Smooth muscle cell (in vitro differentiated cells): ENCODE measurements around the gene FES. TPM values are rescaled to one million over a fixed set of nuclear protein-coding genes. Genes with fewer than 3 reads are reported as not detected.
"Not testable (repeated sequence)": the region's sequence is repeated elsewhere in the genome, so short reads cannot be mapped to it uniquely, and the experiment has no call there.

ENCODE experiments used
- DNase-seq: peaks from one replicate; lab custom pipeline; 2025; ENCODE audit not compliant: unreplicated experiment; lab: John Stamatoyannopoulos, UW
- H2AFZ ChIP-seq: fragments of 200-600 bp; sonication (generic); 2 replicates; pipeline ENCODE4 v1.6.0; 2016; ENCODE audit warnings: antibody characterized with exemption, low read depth, mild to moderate bottlenecking
- H3F3A ChIP-seq: fragments of 200-600 bp; sonication (generic); 2 replicates; pipeline ENCODE4 v1.6.0; 2017; ENCODE audit warnings: antibody characterized with exemption, low read depth
- H3K27ac ChIP-seq: fragments of 200-600 bp; sonication (generic); 2 replicates; pipeline ENCODE4 v1.5.1; 2016; ENCODE audit warnings: low read depth, mild to moderate bottlenecking
- H3K27me3 ChIP-seq: fragments of 200-600 bp; sonication (generic); 2 replicates; pipeline ENCODE4 v1.6.1; 2016; ENCODE audit warnings: low read depth, mild to moderate bottlenecking
- H3K36me3 ChIP-seq: fragments of 200-600 bp; sonication (generic); 2 replicates; pipeline ENCODE4 v1.5.1; 2016; ENCODE audit warnings: low read depth
- H3K4me1 ChIP-seq: fragments of 200-600 bp; sonication (generic); 2 replicates; pipeline ENCODE4 v1.5.1; 2016; ENCODE audit warnings: low read depth
- H3K4me2 ChIP-seq: fragments of 200-600 bp; sonication (generic); 2 replicates; pipeline ENCODE4 v1.6.0; 2016; ENCODE audit warnings: mild to moderate bottlenecking
- H3K4me3 ChIP-seq: fragments of 200-600 bp; sonication (generic); 2 replicates; pipeline ENCODE4 v1.5.1; 2016; ENCODE audit warnings: mild to moderate bottlenecking
- H3K79me2 ChIP-seq: fragments of 200-600 bp; sonication (generic); 2 replicates; pipeline ENCODE4 v1.6.0; 2016; ENCODE audit warnings: low read depth, mild to moderate bottlenecking
- H3K9ac ChIP-seq: fragments of 200-600 bp; sonication (generic); 2 replicates; pipeline ENCODE4 v1.6.0; 2016; ENCODE audit warnings: low read depth
- H3K9me3 ChIP-seq: fragments of 200-600 bp; sonication (generic); replicated peaks from 2 replicates; pipeline ENCODE4 v1.5.1; 2016; ENCODE audit warnings: low read depth
- H4K20me1 ChIP-seq: fragments of 200-600 bp; sonication (generic); 2 replicates; pipeline ENCODE4 v1.6.0; 2016; ENCODE audit warnings: low read depth
- WGBS: methylation state at CpG from one replicate; pipeline ENCODE4 v1.1.7; 2016; ENCODE audit warnings: low lambda C conversion rate; 5-methylcytosine and 5-hydroxymethylcytosine counted together
- polyA plus RNA-seq: library from polyadenylated mRNA; unstranded; fragments of >200 nt; fragmentation: Nextera tagmentation; extraction: Ambion mirVana; gene quantifications from 2 replicates; pipeline ENCODE4 v1.2.1, GENCODE V29; 2016
- total RNA-seq: library from RNA; depleted of rRNA; stranded (reverse); fragments of >200 nt; gene quantifications from 2 replicates; pipeline ENCODE4 v1.2.3, GENCODE V29; 2014
- TF ChIP-seq, protein P1 (sequence below): fragments of 200-600 bp; sonication (generic); IDR thresholded peaks from 2 replicates; pipeline ENCODE4 v1.5.1; 2017; ENCODE audit warnings: borderline replicate concordance, mild to moderate bottlenecking, antibody characterized with exemption; ENCODE audit not compliant: insufficient read depth, poor library complexity, severe bottlenecking

FES gene
- total and polyA plus RNA-seq, 2 experiments from 2014 or later = 4.9 to 6.2 TPM

DNA sequence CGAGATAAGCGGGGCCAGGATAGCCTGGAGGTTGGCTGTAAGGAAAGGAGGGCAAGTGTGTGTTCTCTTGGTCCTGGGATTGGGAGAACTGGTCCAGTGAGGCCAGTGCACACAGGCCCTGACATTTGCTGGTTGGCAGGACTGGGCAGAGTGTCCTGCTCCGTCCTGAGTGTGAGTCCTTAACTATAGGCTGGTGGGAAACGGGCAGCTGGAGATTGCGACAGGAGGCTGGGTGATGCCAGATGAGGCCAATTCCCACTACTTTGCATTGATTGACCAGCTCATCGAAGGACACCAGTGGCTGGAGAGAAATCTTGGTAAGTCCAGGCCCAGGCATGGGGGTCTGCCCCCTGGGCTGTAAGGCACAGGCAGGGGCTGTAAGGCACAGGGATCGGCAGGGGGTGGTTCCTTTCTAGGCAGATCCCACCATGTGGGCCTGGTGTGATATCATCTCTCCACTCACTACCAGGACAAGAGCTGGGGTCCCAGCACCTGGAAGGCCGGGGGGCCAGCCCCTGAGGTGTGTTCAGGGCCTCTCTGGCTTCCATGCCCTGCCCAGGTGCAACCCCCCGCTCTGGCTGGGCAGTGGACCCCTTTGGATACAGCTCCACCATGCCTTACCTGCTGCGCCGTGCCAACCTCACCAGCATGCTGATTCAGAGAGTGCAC, 22.0 kb downstream of the FES start:
- H3K9me3 ChIP-seq = no peaks in the 10 kb centered on the region
- no peak overlapping the region for H3K4me3 ChIP-seq
- no peak overlapping the region for H2AFZ ChIP-seq
- peaks cover 7% of the 10 kb centered on the region for H3K4me1 ChIP-seq
- no peak overlapping the region for H3K27ac ChIP-seq
- DNase-seq = no peak
- WGBS = 97% methylated on average over 11 of the region's 11 CpGs
- H3K27me3 ChIP-seq = no peaks in the 10 kb centered on the region
- no peaks in the 10 kb centered on the region for H3K36me3 ChIP-seq
- H3F3A ChIP-seq = peaks cover 5% of the 10 kb centered on the region
- TF ChIP-seq, protein P1, sequence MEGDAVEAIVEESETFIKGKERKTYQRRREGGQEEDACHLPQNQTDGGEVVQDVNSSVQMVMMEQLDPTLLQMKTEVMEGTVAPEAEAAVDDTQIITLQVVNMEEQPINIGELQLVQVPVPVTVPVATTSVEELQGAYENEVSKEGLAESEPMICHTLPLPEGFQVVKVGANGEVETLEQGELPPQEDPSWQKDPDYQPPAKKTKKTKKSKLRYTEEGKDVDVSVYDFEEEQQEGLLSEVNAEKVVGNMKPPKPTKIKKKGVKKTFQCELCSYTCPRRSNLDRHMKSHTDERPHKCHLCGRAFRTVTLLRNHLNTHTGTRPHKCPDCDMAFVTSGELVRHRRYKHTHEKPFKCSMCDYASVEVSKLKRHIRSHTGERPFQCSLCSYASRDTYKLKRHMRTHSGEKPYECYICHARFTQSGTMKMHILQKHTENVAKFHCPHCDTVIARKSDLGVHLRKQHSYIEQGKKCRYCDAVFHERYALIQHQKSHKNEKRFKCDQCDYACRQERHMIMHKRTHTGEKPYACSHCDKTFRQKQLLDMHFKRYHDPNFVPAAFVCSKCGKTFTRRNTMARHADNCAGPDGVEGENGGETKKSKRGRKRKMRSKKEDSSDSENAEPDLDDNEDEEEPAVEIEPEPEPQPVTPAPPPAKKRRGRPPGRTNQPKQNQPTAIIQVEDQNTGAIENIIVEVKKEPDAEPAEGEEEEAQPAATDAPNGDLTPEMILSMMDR = no peak
- no peaks in the 10 kb centered on the region for H4K20me1 ChIP-seq
- no peaks in the 10 kb centered on the region for H3K79me2 ChIP-seq
- no peak overlapping the region for H3K9ac ChIP-seq
- H3K4me2 ChIP-seq = no peak overlapping the region

GRCh38 chr15:90907051-90907660, 22.9 kb downstream of the FES start:
- no peak for DNase-seq
- no peak overlapping the region for H3K9ac ChIP-seq
- H3K27ac ChIP-seq = no peak overlapping the region
- H3K9me3 ChIP-seq = no peaks in the 10 kb centered on the region
- H3K4me1 ChIP-seq = peaks cover under 1% of the 10 kb centered on the region
- H3K27me3 ChIP-seq = no peaks in the 10 kb centered on the region
- no peaks in the 10 kb centered on the region for H3F3A ChIP-seq
- 86% methylated on average over 15 of the region's 15 CpGs for WGBS
- H3K36me3 ChIP-seq = no peaks in the 10 kb centered on the region
- TF ChIP-seq, protein P1 = no peak
- no peaks in the 10 kb centered on the region for H4K20me1 ChIP-seq
- no peaks in the 10 kb centered on the region for H3K79me2 ChIP-seq
- H3K4me3 ChIP-seq = no peak overlapping the region
- no peak overlapping the region for H2AFZ ChIP-seq
- no peak overlapping the region for H3K4me2 ChIP-seq

DNA sequence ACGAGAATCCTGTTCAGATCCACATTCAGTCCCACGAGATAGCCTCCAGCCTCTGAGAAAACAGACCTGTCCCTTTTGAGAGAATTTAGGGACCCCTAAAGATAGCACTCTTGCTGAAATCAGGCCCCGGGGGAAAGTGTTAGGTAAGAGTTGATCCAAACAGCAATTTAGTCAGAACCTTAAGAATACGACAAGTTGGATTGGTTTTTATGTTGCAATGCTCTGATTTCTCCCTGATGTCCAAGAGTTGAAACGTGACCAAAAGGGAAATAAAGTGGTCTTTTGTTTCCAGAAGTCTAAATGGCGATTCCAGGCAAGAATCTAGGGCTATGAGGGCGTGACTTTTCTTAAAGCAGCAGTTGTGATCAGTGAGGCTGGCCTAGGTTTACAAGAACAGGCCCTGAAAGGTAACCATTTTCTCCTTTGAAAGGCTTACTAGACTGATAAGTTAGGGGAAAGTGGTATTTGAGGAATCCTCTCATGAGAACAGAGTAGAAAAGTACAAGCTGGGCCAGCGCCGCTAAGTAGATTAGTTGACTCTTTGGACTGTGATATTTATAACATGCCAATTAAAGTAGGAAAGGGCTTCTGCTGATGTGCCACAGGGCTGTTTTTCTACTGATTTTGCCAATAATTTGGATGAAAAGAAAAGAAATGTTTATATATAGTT, 23.7 kb downstream of the FES start:
- H3K4me2 ChIP-seq = no peak overlapping the region
- H3K9ac ChIP-seq = no peak overlapping the region
- no peaks in the 10 kb centered on the region for H3K36me3 ChIP-seq
- no peak for DNase-seq
- H3K79me2 ChIP-seq = no peaks in the 10 kb centered on the region
- H3K4me1 ChIP-seq = no peaks in the 10 kb centered on the region
- 88% methylated on average over 9 of the region's 9 CpGs for WGBS
- TF ChIP-seq, protein P1 = no peak
- H3K9me3 ChIP-seq = no peaks in the 10 kb centered on the region
- no peaks in the 10 kb centered on the region for H3F3A ChIP-seq
- H3K4me3 ChIP-seq = no peak overlapping the region
- no peak overlapping the region for H2AFZ ChIP-seq
- no peaks in the 10 kb centered on the region for H3K27me3 ChIP-seq
- H3K27ac ChIP-seq = no peak overlapping the region
- no peaks in the 10 kb centered on the region for H4K20me1 ChIP-seq

GRCh38 chr15:90909449-90909848, 25.1 kb downstream of the FES start:
- H3K36me3 ChIP-seq, H3K27me3 ChIP-seq, H3F3A ChIP-seq, H3K27ac ChIP-seq, H3K9me3 ChIP-seq, H3K4me2 ChIP-seq, H3K9ac ChIP-seq, H4K20me1 ChIP-seq, H3K4me3 ChIP-seq, H2AFZ ChIP-seq, H3K4me1 ChIP-seq, H3K79me2 ChIP-seq, DNase-seq: not testable (repeated sequence)
- WGBS = 93% methylated on average over 11 of the region's 11 CpGs
